ENCODE results near the gene MLLT3.

Gene MLLT3

GRCh38 chr9:20476912-20477521 is 145.3 kb downstream of the MLLT3 start:
- H3K4me3 ChIP-seq (ENCODE audit: control insufficient read depth, low read depth, low read length), result no peak overlapping the region
- DNase-seq (ENCODE audit: low read depth), result no peak
- no peak for TF ChIP-seq CTCF (IDR thresholded peaks at IDR 0.05; ENCODE audit: control insufficient read depth, insufficient read depth, low read depth, low read length, missing control alignments)

GRCh38 chr9:20474496-20474895 is 147.8 kb downstream of the MLLT3 start:
- no peak for DNase-seq (ENCODE audit: low read depth)
- no peak overlapping the region for H3K4me3 ChIP-seq (ENCODE audit: control insufficient read depth, low read depth, low read length)
- no peak for TF ChIP-seq CTCF (IDR thresholded peaks at IDR 0.05; ENCODE audit: control insufficient read depth, insufficient read depth, low read depth, low read length, missing control alignments)

- TF ChIP-seq CTCF (IDR thresholded peaks at IDR 0.05; ENCODE audit: control insufficient read depth, insufficient read depth, low read depth, low read length, missing control alignments), result no peak
These were observed 148.7 kb downstream of the MLLT3 start for GRCh38 chr9:20473515-20474013.

GRCh38 chr9:20472342-20473045 is 149.8 kb downstream of the MLLT3 start:
- TF ChIP-seq CTCF (IDR thresholded peaks at IDR 0.05; ENCODE audit: control insufficient read depth, insufficient read depth, low read depth, low read length, missing control alignments), result no peak
- H3K4me3 ChIP-seq (ENCODE audit: control insufficient read depth, low read depth, low read length), result no peak overlapping the region
- no peak for DNase-seq (ENCODE audit: low read depth)

More at GRCh38 chr9:20473515-20474013, 148.7 kb downstream of the MLLT3 start:
- DNase-seq (ENCODE audit: low read depth), result no peak
- no peak overlapping the region for H3K4me3 ChIP-seq (ENCODE audit: control insufficient read depth, low read depth, low read length)

- DNase-seq (ENCODE audit: low read depth), result no peak
- no peak for TF ChIP-seq CTCF (IDR thresholded peaks at IDR 0.05; ENCODE audit: control insufficient read depth, insufficient read depth, low read depth, low read length, missing control alignments)
- no peak overlapping the region for H3K4me3 ChIP-seq (ENCODE audit: control insufficient read depth, low read depth, low read length)
These were observed 155.8 kb downstream of the MLLT3 start for GRCh38 chr9:20466328-20467008.

GRCh38 chr9:20464242-20464641 is 158.1 kb downstream of the MLLT3 start:
- H3K4me3 ChIP-seq (ENCODE audit: control insufficient read depth, low read depth, low read length), result no peak overlapping the region
- no peak for TF ChIP-seq CTCF (IDR thresholded peaks at IDR 0.05; ENCODE audit: control insufficient read depth, insufficient read depth, low read depth, low read length, missing control alignments)
- DNase-seq (ENCODE audit: low read depth), result no peak
